GM21737 (cell line): ENCODE measurements around the gene GLIPR1L1.
"Not testable (repeated sequence)": the region's sequence is repeated elsewhere in the genome, so short reads cannot be mapped to it uniquely, and the experiment has no call there.

Experiments used
- ATAC-seq: cut with Tn5 transposase; IDR thresholded peaks from one replicate; pipeline ENCODE4 v1.9.1; 2021; ENCODE audit warnings: mild to moderate bottlenecking, moderate library complexity; ENCODE audit not compliant: unreplicated experiment

GLIPR1L1 gene

GRCh38 chr12:75334384-75335030 lies at the start of gene GLIPR1L1:
Gene GLIPR1L1 (plus strand): TSS chr12:75334670. CDS start chr12:75334729, 59 bp downstream.
- peak; percentile 64 for ATAC-seq

- no peak for ATAC-seq
These were observed 45.6 kb upstream of the GLIPR1L1 start for GRCh38 chr12:75288860-75289259.

- ATAC-seq = no peak
These were observed 44.7 kb upstream of the GLIPR1L1 start for GRCh38 chr12:75289753-75290152.

- no peak for ATAC-seq
These were observed 43.5 kb upstream of the GLIPR1L1 start for GRCh38 chr12:75291014-75291413.

GRCh38 chr12:75294336-75294735 lies 40.1 kb upstream of the GLIPR1L1 start:
- no peak for ATAC-seq

GRCh38 chr12:75294797-75295196 lies 39.7 kb upstream of the GLIPR1L1 start:
- no peak for ATAC-seq

- ATAC-seq = no peak
These were observed 32.2 kb upstream of the GLIPR1L1 start for GRCh38 chr12:75302225-75302624.

GRCh38 chr12:75302781-75303180 lies 31.7 kb upstream of the GLIPR1L1 start:
- no peak for ATAC-seq

- ATAC-seq = no peak
These were observed 28.8 kb upstream of the GLIPR1L1 start for GRCh38 chr12:75305412-75306332.

GRCh38 chr12:75308279-75308678 lies 26.2 kb upstream of the GLIPR1L1 start:
- no peak for ATAC-seq

- ATAC-seq = no peak
These were observed 23.1 kb upstream of the GLIPR1L1 start for GRCh38 chr12:75311369-75311768.

- no peak for ATAC-seq
These were observed 19.0 kb upstream of the GLIPR1L1 start for GRCh38 chr12:75315518-75315917.

GRCh38 chr12:75317784-75318183 lies 16.7 kb upstream of the GLIPR1L1 start:
- ATAC-seq = no peak

GRCh38 chr12:75322464-75322863 lies 12.0 kb upstream of the GLIPR1L1 start:
- no peak for ATAC-seq

GRCh38 chr12:75323663-75324062 lies 10.8 kb upstream of the GLIPR1L1 start:
- no peak for ATAC-seq

- ATAC-seq = no peak
These were observed 6.8 kb upstream of the GLIPR1L1 start for GRCh38 chr12:75327642-75328041.

GRCh38 chr12:75329918-75330826 lies 4.3 kb upstream of the GLIPR1L1 start, which contains the start of gene CAPS2:
Gene CAPS2 (minus strand): TSS chr12:75330324. CDS start chr12:75326498, 3,826 bp downstream.
- ATAC-seq = peak; percentile 88

GRCh38 chr12:75337905-75338304 lies 3.4 kb downstream of the GLIPR1L1 start:
- no peak for ATAC-seq

GRCh38 chr12:75341873-75342272 lies 7.4 kb downstream of the GLIPR1L1 start:
- ATAC-seq = no peak

- no peak for ATAC-seq
These were observed 11.1 kb downstream of the GLIPR1L1 start for GRCh38 chr12:75345531-75345930.

- ATAC-seq = not testable (repeated sequence)
These were observed 11.7 kb downstream of the GLIPR1L1 start for GRCh38 chr12:75346215-75346614.
